Esophagus squamous epithelium (tissue), 5 donors: ENCODE measurements around the gene ETV2. TPM values are rescaled to one million over a fixed set of nuclear protein-coding genes. Genes with fewer than 3 reads are reported as not detected.

ENCODE experiments used
- DNase-seq: peaks from one replicate; lab custom pipeline; 2025; lab: John Stamatoyannopoulos, UW
- H3K27ac ChIP-seq, 4 donors: fragments of 200-600 bp; sonication (generic); one replicate each; pipeline ENCODE4 v1.5.1; 2016 to 2019; ENCODE audit warnings: mild to moderate bottlenecking in 1 of 4
- H3K27me3 ChIP-seq, 4 donors: fragments of 200-600 bp; sonication (generic); 1 replicate in 3 of 4; 2 replicates in 1 of 4; pipeline versions ENCODE4 v1.5.1 to v1.6.0; 2017 to 2021; ENCODE audit warnings: antibody characterized with exemption in 1 of 4
- H3K36me3 ChIP-seq, 3 donors: fragments of 200-600 bp; sonication (generic); one replicate each; pipeline ENCODE4 v1.5.1; 2016 to 2019
- H3K4me1 ChIP-seq, 3 donors: fragments of 200-600 bp; sonication (generic); one replicate each; pipeline ENCODE4 v1.5.1; 2017 to 2019
- H3K4me3 ChIP-seq, 4 donors: fragments of 200-600 bp; sonication (generic); 1 replicate in 3 of 4; 2 replicates in 1 of 4; pipeline ENCODE4 v1.5.1; 2016 to 2019; ENCODE audit warnings: mild to moderate bottlenecking in 2 of 4, moderate library complexity in 1 of 4
- H3K9me3 ChIP-seq, 3 donors: fragments of 200-600 bp; sonication (generic); one replicate each; pipeline ENCODE4 v1.5.1; 2016 to 2019
- POLR2A ChIP-seq, 4 donors: fragments of 450-650 bp; IDR thresholded peaks; one replicate each; pipeline ENCODE4 v1.6.1; 2017; ENCODE audit warnings: antibody characterized with exemption in 4 of 4, mild to moderate bottlenecking in 4 of 4, moderate library complexity in 3 of 4
- WGBS, 2 donors: methylation state at CpG; one replicate each; pipeline ENCODE4 v1.1.5; 2018; 5-methylcytosine and 5-hydroxymethylcytosine counted together
- intact Hi-C: fragments of 100-400 bp; cut with DNase I; formaldehyde crosslinking; loops from one replicate; pipeline ENCODE4 v1.15.0; 2022
- total RNA-seq, 4 donors: library from RNA; depleted of rRNA; stranded (reverse); fragments of >200 nt; gene quantifications; one replicate each; pipeline ENCODE4 v1.1.0, GENCODE V29; 2016
- TF ChIP-seq, protein P1 (sequence below), 6 experiments: fragments of 450-650 bp in 4 of 6; fragments of 200-600 bp in 2 of 6; sonication (generic) in 2 of 6; IDR thresholded peaks; one replicate each; pipeline ENCODE4 v1.5.1; 2016 to 2019; ENCODE audit warnings: antibody characterized with exemption in 6 of 6, mild to moderate bottlenecking in 4 of 6, moderate library complexity in 4 of 6
- donor health status: DM: yes; HTN: yes; CAD: no.

Gene ETV2
- total RNA-seq, 4 donors from 2014 or later: 0.31 to 0.44 TPM; not detected in 2

DNA sequence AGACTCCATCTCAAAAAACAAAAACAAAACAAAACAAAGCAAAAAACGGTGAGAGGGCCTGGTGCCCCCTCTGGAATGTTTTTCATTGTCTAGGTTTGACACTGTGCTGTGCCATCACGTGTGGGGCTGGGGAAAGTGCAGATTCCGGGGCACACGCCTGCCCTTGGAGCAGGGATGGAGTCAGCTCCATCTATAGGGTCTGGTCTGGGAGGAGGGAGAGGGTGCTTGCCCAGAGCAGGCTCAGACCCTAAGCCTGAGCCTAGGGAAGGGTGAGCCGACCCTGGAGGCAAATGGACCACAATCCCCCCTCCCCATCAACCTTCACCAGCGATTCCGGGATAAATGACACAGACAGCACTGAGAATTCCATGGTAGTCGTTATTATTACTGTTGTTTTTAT lies 51.9 kb downstream of the ETV2 start:
- 4 to 16% methylated on average over 4 to 7 of the region's 8 CpGs for WGBS, 2 donors

DNA sequence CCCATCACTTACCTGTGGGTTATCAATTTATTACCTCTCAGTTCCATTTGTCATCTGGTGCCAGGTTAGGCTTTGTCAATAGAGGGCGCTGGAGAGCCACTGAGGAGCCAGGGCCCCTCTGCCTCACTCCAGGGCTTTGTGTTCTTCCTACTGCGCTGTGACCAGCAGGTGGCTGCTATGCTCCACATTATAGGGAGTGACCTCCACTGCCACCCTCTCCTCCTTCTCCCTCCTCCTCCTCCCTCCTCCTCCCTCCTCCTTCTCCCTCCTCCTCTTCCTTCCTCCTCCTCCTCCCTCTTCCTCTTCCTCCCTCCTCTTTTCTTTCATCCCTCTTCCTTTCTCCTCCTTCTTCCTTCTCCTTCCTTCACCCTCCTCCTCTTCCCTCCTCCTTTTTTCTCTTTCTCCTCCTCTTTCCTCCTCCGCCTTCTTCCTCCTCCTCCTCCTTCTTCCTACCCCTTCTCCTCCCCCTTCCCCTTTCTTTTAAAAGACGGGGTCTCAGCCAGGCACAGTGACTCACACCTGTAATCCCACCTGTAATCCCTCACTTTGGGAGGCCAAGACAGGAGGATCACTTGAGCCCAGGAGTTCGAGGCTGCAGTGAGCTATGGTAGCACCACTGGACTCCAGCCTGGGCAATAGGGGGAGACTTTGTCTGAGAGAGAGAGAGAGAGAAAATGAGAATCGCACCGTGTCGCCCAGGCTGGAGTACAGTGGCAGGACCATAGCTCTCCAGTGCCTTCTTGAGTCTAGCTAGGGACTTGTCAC lies 52.5 kb downstream of the ETV2 start:
- Histone ChIP-seq H3K27ac (no peak overlapping the region), H3K4me1 (peaks cover 0 to 10% (median 0%) of the 10 kb centered on the region in 3 donors), H3K36me3 (no peaks in the 10 kb centered on the region), H3K4me3 (no peak overlapping the region), H3K9me3 (no peaks in the 10 kb centered on the region), H3K27me3 (no peaks in the 10 kb centered on the region)
- intact Hi-C loops: loop anchor here (2.0 kb wide), 1 partner anchor 23 kb away; no protein-coding TSS in a partner anchor
- DNase-seq: peak; percentile 51
- WGBS, 2 donors: 13 to 21% methylated on average over 5 to 7 of the region's 8 CpGs
- TF ChIP-seq, protein P1, sequence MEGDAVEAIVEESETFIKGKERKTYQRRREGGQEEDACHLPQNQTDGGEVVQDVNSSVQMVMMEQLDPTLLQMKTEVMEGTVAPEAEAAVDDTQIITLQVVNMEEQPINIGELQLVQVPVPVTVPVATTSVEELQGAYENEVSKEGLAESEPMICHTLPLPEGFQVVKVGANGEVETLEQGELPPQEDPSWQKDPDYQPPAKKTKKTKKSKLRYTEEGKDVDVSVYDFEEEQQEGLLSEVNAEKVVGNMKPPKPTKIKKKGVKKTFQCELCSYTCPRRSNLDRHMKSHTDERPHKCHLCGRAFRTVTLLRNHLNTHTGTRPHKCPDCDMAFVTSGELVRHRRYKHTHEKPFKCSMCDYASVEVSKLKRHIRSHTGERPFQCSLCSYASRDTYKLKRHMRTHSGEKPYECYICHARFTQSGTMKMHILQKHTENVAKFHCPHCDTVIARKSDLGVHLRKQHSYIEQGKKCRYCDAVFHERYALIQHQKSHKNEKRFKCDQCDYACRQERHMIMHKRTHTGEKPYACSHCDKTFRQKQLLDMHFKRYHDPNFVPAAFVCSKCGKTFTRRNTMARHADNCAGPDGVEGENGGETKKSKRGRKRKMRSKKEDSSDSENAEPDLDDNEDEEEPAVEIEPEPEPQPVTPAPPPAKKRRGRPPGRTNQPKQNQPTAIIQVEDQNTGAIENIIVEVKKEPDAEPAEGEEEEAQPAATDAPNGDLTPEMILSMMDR (IDR thresholded peaks at IDR 0.05): peak; percentile 97 to 99 (median 98)
- no peak for TF ChIP-seq POLR2A (IDR thresholded peaks at IDR 0.05)

More for the DNA sequence above, 51.9 kb downstream of the ETV2 start:
- intact Hi-C loops: no loop called here
- no peak overlapping the region for H3K27ac ChIP-seq
- no peak for TF ChIP-seq POLR2A (IDR thresholded peaks at IDR 0.05)
- TF ChIP-seq, protein P1 (IDR thresholded peaks at IDR 0.05): no peak
- H3K9me3 ChIP-seq: no peaks in the 10 kb centered on the region
- no peak for DNase-seq
- H3K27me3 ChIP-seq: peaks cover 0 to 5% (median 0%) of the 10 kb centered on the region in 4 donors
- no peaks in the 10 kb centered on the region for H3K36me3 ChIP-seq
- H3K4me1 ChIP-seq: peaks cover 0 to 10% (median 0%) of the 10 kb centered on the region in 3 donors
- no peak overlapping the region for H3K4me3 ChIP-seq

Other genes starting within 250 kb of the ETV2 start
- 1 to 10 TPM in 1 of 4 donors, under 1 TPM in 2, not detected in 1; 0.49 to 2.5 (median 0.56) TPM for gene FFAR2, start 193.5 kb upstream of the ETV2 start, total RNA-seq
- gene KRTDAP, start 151.3 kb upstream of the ETV2 start, total RNA-seq: 100 to 1,000 TPM in 2 of 4 donors, 10 to 100 TPM in 1, 1 to 10 TPM in 1; 4.6 to 656 (median 111) TPM
- 100 to 1,000 TPM in 3 of 4 donors, 10 to 100 TPM in 1; 81.6 to 449 (median 257) TPM for gene DMKN, start 128.1 kb upstream of the ETV2 start, total RNA-seq
- 1,000 to 10,000 TPM in 1 of 4 donors, 100 to 1,000 TPM in 2, 10 to 100 TPM in 1; 58.2 to 1,096 (median 541) TPM for gene SBSN, start 113.4 kb upstream of the ETV2 start, total RNA-seq
- gene GAPDHS, start 108.3 kb upstream of the ETV2 start, total RNA-seq: not detected
- 100 to 1,000 TPM in 1 of 4 donors, 10 to 100 TPM in 3; 68.1 to 119 (median 89.6) TPM for gene TMEM147, start 96.1 kb upstream of the ETV2 start, total RNA-seq
- gene ATP4A, start 78.1 kb upstream of the ETV2 start, total RNA-seq: under 1 TPM in 1 of 4 donors, not detected in 3; 0.18 TPM
- gene PMIS2, start 55.6 kb upstream of the ETV2 start, total RNA-seq: not detected
- 10 to 100 TPM in 2 of 4 donors, 1 to 10 TPM in 2; 3.5 to 11.5 (median 10.6) TPM for gene HAUS5, start 29.0 kb upstream of the ETV2 start, total RNA-seq
- 10 to 100 TPM; 52.1 to 59.1 (median 53.0) TPM for gene RBM42, start 12.7 kb upstream of the ETV2 start, total RNA-seq
- gene COX6B1, start 6.6 kb downstream of the ETV2 start, total RNA-seq: 100 to 1,000 TPM; 582 to 942 (median 761) TPM
- gene UPK1A, start 24.8 kb downstream of the ETV2 start, total RNA-seq: 10 to 100 TPM in 1 of 4 donors, 1 to 10 TPM in 2, not detected in 1; 4.6 to 18.7 (median 9.8) TPM
- under 1 TPM in 1 of 4 donors, not detected in 3; 0.38 TPM for gene ZBTB32, start 62.8 kb downstream of the ETV2 start, total RNA-seq
- gene KMT2B, start 76.3 kb downstream of the ETV2 start, total RNA-seq: 10 to 100 TPM in 3 of 4 donors, 1 to 10 TPM in 1; 7.5 to 33.7 (median 15.6) TPM
- 1 to 10 TPM in 3 of 4 donors, under 1 TPM in 1; 0.87 to 4.8 (median 4.3) TPM for gene IGFLR1, start 100.7 kb downstream of the ETV2 start, total RNA-seq
- gene U2AF1L4, start 103.7 kb downstream of the ETV2 start, total RNA-seq: 10 to 100 TPM; 10.2 to 19.0 (median 17.5) TPM
- 10 to 100 TPM; 23.3 to 33.9 (median 32.3) TPM for gene PSENEN, start 103.9 kb downstream of the ETV2 start, total RNA-seq
- 10 to 100 TPM in 2 of 4 donors, 1 to 10 TPM in 2; 5.7 to 13.4 (median 9.5) TPM for gene LIN37, start 106.8 kb downstream of the ETV2 start, total RNA-seq
- gene HSPB6, start 115.3 kb downstream of the ETV2 start, total RNA-seq: 10 to 100 TPM in 1 of 4 donors, 1 to 10 TPM in 3; 1.7 to 21.9 (median 3.6) TPM
- 1 to 10 TPM; 3.7 to 9.7 (median 8.6) TPM for gene PROSER3, start 116.4 kb downstream of the ETV2 start, total RNA-seq
- 1 to 10 TPM; 1.3 to 8.4 (median 2.3) TPM for gene ARHGAP33, start 133.8 kb downstream of the ETV2 start, total RNA-seq
- not detected for gene PRODH2, start 171.1 kb downstream of the ETV2 start, total RNA-seq
- gene NPHS1, start 210.8 kb downstream of the ETV2 start, total RNA-seq: not detected
- under 1 TPM in 1 of 4 donors, not detected in 3; 0.57 TPM for gene KIRREL2, start 215.2 kb downstream of the ETV2 start, total RNA-seq
- 1 to 10 TPM in 1 of 4 donors, under 1 TPM in 2, not detected in 1; 0.44 to 1.7 (median 0.76) TPM for gene APLP1, start 226.8 kb downstream of the ETV2 start, total RNA-seq